Nephron (organoid): ENCODE data around the gene C8A.

Experiments
- H3K27ac Mint-ChIP-seq, 3 experiments: 2 replicates each; pipeline ENCODE4 v1.8.0; 2020; ENCODE audit warnings: mixed read lengths in 3 of 3, mild to moderate bottlenecking in 2 of 3, moderate library complexity in 1 of 3
- H3K27me3 Mint-ChIP-seq: 2 replicates; pipeline ENCODE4 v1.8.0; 2021; ENCODE audit warnings: low read depth, mild to moderate bottlenecking, moderate library complexity, mixed read lengths
- H3K36me3 Mint-ChIP-seq: 2 replicates; pipeline ENCODE4 v1.8.0; 2020; ENCODE audit warnings: low read depth, mixed read lengths
- H3K4me1 Mint-ChIP-seq: 2 replicates; pipeline ENCODE4 v1.8.0; 2020; ENCODE audit warnings: mixed read lengths
- H3K4me3 Mint-ChIP-seq, 3 experiments: 2 replicates each; pipeline ENCODE4 v1.8.0; 2020; ENCODE audit warnings: mild to moderate bottlenecking in 3 of 3, mixed read lengths in 3 of 3, moderate library complexity in 2 of 3
- H3K9me3 Mint-ChIP-seq: 2 replicates; pipeline ENCODE4 v1.8.0; 2020; ENCODE audit warnings: mixed read lengths
- CTCF ChIP-seq, 3 experiments: fragments of 200-600 bp; sonication (generic); IDR thresholded peaks; one replicate each; pipeline ENCODE4 v1.5.0; 2021; ENCODE audit warnings: antibody characterized with exemption in 3 of 3; ENCODE audit not compliant: unreplicated experiment in 3 of 3

C8A gene

GRCh38 chr1:56912325-56912724 lies 57.7 kb downstream of the C8A start:
- H3K9me3 Mint-ChIP-seq: no peaks in the 10 kb centered on the region
- no peaks in the 10 kb centered on the region for H3K36me3 Mint-ChIP-seq
- no peak overlapping the region for H3K27ac Mint-ChIP-seq
- TF ChIP-seq CTCF (IDR thresholded peaks at IDR 0.05; ENCODE audit: unreplicated experiment in 3 of 3): no peak
- peaks cover 35% of the 10 kb centered on the region for H3K27me3 Mint-ChIP-seq
- H3K4me3 Mint-ChIP-seq: no peak overlapping the region
- H3K4me1 Mint-ChIP-seq: no peaks in the 10 kb centered on the region

GRCh38 chr1:56915960-56916359 lies 61.4 kb downstream of the C8A start:
- H3K4me1 Mint-ChIP-seq: peaks cover 8% of the 10 kb centered on the region
- peak overlapping the region in 2 of 3 experiments; percentile 45 to 58 for H3K27ac Mint-ChIP-seq
- peaks cover 35% of the 10 kb centered on the region for H3K27me3 Mint-ChIP-seq
- H3K36me3 Mint-ChIP-seq: no peaks in the 10 kb centered on the region
- no peaks in the 10 kb centered on the region for H3K9me3 Mint-ChIP-seq
- no peak overlapping the region for H3K4me3 Mint-ChIP-seq
- no peak for TF ChIP-seq CTCF (IDR thresholded peaks at IDR 0.05; ENCODE audit: unreplicated experiment in 3 of 3)

GRCh38 chr1:56916630-56917029 lies 62.0 kb downstream of the C8A start:
- H3K27ac Mint-ChIP-seq: no peak overlapping the region
- H3K4me1 Mint-ChIP-seq: peaks cover 14% of the 10 kb centered on the region
- H3K4me3 Mint-ChIP-seq: no peak overlapping the region
- TF ChIP-seq CTCF (IDR thresholded peaks at IDR 0.05; ENCODE audit: unreplicated experiment in 3 of 3): no peak
- no peaks in the 10 kb centered on the region for H3K9me3 Mint-ChIP-seq
- H3K27me3 Mint-ChIP-seq: peaks cover 39% of the 10 kb centered on the region
- H3K36me3 Mint-ChIP-seq: no peaks in the 10 kb centered on the region

- Mint-ChIP-seq H3K4me3 (no peak overlapping the region), H3K27ac (no peak overlapping the region), H3K36me3 (no peaks in the 10 kb centered on the region), H3K27me3 (peaks cover 39% of the 10 kb centered on the region), H3K9me3 (no peaks in the 10 kb centered on the region), H3K4me1 (peaks cover 19% of the 10 kb centered on the region)
- TF ChIP-seq CTCF (IDR thresholded peaks at IDR 0.05; ENCODE audit: unreplicated experiment in 3 of 3): no peak
These were observed 62.8 kb downstream of the C8A start for GRCh38 chr1:56917356-56917755.

- Mint-ChIP-seq H3K4me1 (peaks cover 32% of the 10 kb centered on the region), H3K27me3 (peaks cover 40% of the 10 kb centered on the region), H3K36me3 (no peaks in the 10 kb centered on the region), H3K9me3 (no peaks in the 10 kb centered on the region), H3K4me3 (no peak overlapping the region), H3K27ac (peak overlapping the region; percentile 34 to 72 (median 61))
- no peak for TF ChIP-seq CTCF (IDR thresholded peaks at IDR 0.05; ENCODE audit: unreplicated experiment in 3 of 3)
These were observed 66.0 kb downstream of the C8A start for GRCh38 chr1:56920591-56921001.

GRCh38 chr1:56921479-56921878 lies 66.9 kb downstream of the C8A start:
- no peaks in the 10 kb centered on the region for H3K36me3 Mint-ChIP-seq
- peaks cover 32% of the 10 kb centered on the region for H3K4me1 Mint-ChIP-seq
- H3K4me3 Mint-ChIP-seq: no peak overlapping the region
- peaks cover 39% of the 10 kb centered on the region for H3K27me3 Mint-ChIP-seq
- H3K27ac Mint-ChIP-seq: peak overlapping the region; percentile 61 to 72 (median 61)
- H3K9me3 Mint-ChIP-seq: no peaks in the 10 kb centered on the region
- no peak for TF ChIP-seq CTCF (IDR thresholded peaks at IDR 0.05; ENCODE audit: unreplicated experiment in 3 of 3)
